ENCODE measurements around the gene VNN1. TPM values are rescaled to one million over a fixed set of nuclear protein-coding genes. Genes with fewer than 3 reads are reported as not detected.

The VNN1 gene
- total RNA-seq, 1 donor from 2014 or later, result not detected

DNA sequence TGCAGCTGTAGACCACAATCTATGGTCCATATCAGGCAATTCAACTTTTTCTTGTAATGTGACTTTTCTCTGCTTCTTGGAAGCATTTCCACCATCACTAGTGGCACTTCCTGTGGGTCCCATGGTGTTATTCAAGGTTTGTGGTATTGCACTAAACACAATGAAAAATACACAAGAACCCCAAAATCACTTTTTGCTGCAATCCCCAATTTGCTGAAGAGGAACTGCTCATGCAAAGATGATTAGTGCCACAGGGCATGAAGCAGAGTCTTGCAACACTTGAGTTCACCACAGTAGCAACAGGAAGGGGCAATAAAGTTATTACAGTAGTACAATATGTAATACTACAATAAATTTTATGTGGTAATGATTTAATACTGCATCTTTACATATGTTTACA lies 38.1 kb downstream of the VNN1 start:
- H3K27me3 Mint-ChIP-seq (ENCODE audit: unreplicated experiment), result peaks cover 25% of the 10 kb centered on the region
- no peaks in the 10 kb centered on the region for H3K4me1 Mint-ChIP-seq (ENCODE audit: unreplicated experiment)
- no peak for DNase-seq (ENCODE audit: extremely low spot score, unreplicated experiment)
- no peaks in the 10 kb centered on the region for H3K36me3 Mint-ChIP-seq (ENCODE audit: unreplicated experiment)
- TF ChIP-seq, protein P1, sequence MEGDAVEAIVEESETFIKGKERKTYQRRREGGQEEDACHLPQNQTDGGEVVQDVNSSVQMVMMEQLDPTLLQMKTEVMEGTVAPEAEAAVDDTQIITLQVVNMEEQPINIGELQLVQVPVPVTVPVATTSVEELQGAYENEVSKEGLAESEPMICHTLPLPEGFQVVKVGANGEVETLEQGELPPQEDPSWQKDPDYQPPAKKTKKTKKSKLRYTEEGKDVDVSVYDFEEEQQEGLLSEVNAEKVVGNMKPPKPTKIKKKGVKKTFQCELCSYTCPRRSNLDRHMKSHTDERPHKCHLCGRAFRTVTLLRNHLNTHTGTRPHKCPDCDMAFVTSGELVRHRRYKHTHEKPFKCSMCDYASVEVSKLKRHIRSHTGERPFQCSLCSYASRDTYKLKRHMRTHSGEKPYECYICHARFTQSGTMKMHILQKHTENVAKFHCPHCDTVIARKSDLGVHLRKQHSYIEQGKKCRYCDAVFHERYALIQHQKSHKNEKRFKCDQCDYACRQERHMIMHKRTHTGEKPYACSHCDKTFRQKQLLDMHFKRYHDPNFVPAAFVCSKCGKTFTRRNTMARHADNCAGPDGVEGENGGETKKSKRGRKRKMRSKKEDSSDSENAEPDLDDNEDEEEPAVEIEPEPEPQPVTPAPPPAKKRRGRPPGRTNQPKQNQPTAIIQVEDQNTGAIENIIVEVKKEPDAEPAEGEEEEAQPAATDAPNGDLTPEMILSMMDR (IDR thresholded peaks at IDR 0.05), result no peak
- no peak overlapping the region for H3K4me3 Mint-ChIP-seq (ENCODE audit: unreplicated experiment)
- H3K27ac Mint-ChIP-seq (ENCODE audit: unreplicated experiment), result no peak overlapping the region
- H3K9me3 Mint-ChIP-seq (ENCODE audit: unreplicated experiment), result no peaks in the 10 kb centered on the region

DNA sequence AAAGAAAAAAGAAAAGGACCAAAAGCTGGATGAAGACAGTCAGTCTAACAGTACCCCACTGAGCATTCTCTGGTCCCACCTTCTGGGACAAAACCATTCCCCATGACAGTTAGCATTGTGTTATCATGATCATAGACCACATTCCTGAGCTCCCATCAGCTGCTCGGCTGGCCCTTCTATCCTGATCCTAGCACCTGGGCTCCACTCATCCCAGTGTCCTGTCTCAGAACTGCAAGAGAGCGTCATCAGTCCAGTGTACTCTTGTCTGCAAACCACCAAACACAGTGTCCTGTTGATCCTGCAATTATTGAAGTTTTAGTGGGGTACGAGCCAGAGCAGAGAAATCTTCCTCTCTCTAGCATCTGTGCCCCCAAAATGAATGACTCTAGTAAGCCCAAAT lies 38.9 kb downstream of the VNN1 start:
- Mint-ChIP-seq H3K9me3 (ENCODE audit: unreplicated experiment) (no peaks in the 10 kb centered on the region), H3K36me3 (ENCODE audit: unreplicated experiment) (no peaks in the 10 kb centered on the region), H3K27ac (ENCODE audit: unreplicated experiment) (no peak overlapping the region), H3K4me1 (ENCODE audit: unreplicated experiment) (no peaks in the 10 kb centered on the region), H3K4me3 (ENCODE audit: unreplicated experiment) (no peak overlapping the region), H3K27me3 (ENCODE audit: unreplicated experiment) (peaks cover 25% of the 10 kb centered on the region)
- DNase-seq (ENCODE audit: extremely low spot score, unreplicated experiment), result no peak
- TF ChIP-seq, protein P1 (IDR thresholded peaks at IDR 0.05), result no peak

DNA sequence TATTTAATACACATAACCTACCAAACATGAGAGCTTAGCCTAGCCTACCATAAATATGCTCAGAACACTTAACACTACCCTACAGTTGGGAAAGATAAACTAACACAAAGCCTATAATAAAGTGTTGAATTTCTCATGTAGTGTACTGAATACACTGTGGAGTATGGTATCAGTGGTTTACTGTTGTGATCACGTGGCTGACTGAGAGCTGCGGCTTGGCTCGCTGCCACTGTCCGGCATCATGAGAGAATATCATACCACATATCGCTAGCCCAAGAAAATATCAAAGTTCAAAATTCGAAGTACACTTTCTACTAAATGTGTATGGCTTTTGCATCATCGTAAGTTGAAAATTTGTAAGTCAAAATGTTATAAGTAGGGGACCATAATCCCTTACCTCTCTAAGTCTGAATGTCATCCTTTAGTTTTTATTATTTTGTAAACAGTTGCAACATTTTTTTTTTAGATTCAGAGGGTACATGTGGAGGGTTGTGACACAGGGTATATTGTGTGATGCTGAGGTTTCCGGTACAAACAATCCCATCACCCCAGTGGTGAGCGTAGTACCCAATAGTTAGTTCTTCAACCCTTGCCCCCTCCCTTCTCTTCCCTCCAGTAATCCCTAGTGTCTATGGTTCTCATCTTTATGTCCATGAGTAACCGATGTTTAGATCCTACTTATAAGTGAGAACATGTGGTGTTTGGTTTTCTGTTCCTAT lies 40.3 kb downstream of the VNN1 start:
- H3K36me3 Mint-ChIP-seq (ENCODE audit: unreplicated experiment), result no peaks in the 10 kb centered on the region
- H3K4me3 Mint-ChIP-seq (ENCODE audit: unreplicated experiment), result no peak overlapping the region
- no peak overlapping the region for H3K27ac Mint-ChIP-seq (ENCODE audit: unreplicated experiment)
- no peak for DNase-seq (ENCODE audit: extremely low spot score, unreplicated experiment)
- H3K4me1 Mint-ChIP-seq (ENCODE audit: unreplicated experiment), result no peaks in the 10 kb centered on the region
- TF ChIP-seq, protein P1 (IDR thresholded peaks at IDR 0.05), result no peak
- H3K27me3 Mint-ChIP-seq (ENCODE audit: unreplicated experiment), result peaks cover 22% of the 10 kb centered on the region
- H3K9me3 Mint-ChIP-seq (ENCODE audit: unreplicated experiment), result no peaks in the 10 kb centered on the region

DNA sequence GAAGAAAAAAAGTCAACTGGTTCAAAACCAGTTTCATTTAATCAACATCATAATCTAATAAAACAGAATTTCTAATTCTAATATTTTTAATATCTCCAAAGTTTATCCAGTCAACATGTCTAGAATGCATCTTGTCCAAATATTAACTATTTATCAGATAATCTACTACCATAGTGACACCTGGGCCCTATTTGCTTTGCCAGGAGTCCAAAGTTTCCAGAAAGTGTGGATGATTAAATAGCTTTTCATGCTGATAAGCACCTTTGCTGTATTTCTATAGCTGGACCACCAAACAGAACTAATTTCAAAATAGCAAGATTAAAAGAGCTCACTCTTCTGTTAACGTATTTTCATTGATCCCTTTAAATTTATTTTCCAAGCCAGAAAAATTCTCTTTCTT lies 42.6 kb downstream of the VNN1 start:
- H3K4me1 Mint-ChIP-seq (ENCODE audit: unreplicated experiment), result no peaks in the 10 kb centered on the region
- TF ChIP-seq, protein P1 (IDR thresholded peaks at IDR 0.05), result no peak
- H3K27me3 Mint-ChIP-seq (ENCODE audit: unreplicated experiment), result peaks cover 23% of the 10 kb centered on the region
- no peak overlapping the region for H3K27ac Mint-ChIP-seq (ENCODE audit: unreplicated experiment)
- H3K4me3 Mint-ChIP-seq (ENCODE audit: unreplicated experiment), result no peak overlapping the region
- no peak for DNase-seq (ENCODE audit: extremely low spot score, unreplicated experiment)
- no peaks in the 10 kb centered on the region for H3K36me3 Mint-ChIP-seq (ENCODE audit: unreplicated experiment)
- H3K9me3 Mint-ChIP-seq (ENCODE audit: unreplicated experiment), result no peaks in the 10 kb centered on the region

DNA sequence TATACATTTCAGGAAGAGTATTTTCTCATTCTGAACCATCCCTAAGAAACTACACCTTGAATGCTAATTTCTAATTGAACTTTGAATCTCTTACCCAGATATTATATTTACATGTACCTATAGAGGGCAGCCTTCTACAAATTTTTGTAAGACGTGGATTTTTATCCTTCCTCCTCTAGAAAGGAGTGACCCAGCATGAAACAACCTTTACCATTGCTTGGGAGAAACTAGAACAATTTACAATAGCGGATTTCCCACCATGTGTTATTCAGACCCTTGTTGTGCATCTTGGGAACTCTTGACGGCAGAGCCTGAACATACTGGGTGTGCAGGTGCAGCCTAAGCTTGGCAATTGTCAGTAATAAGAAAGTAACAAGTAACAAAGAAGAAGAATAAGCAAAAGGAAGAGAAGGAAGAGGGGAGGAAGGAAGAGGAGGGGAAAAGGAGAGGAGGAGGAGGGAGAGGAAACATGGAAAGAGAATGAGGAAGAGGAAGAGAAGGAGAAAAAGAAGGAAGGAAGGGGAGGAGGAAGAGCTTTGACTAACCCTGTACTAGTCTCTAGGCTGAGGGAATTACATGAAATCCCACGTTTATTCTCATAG lies 44.1 kb downstream of the VNN1 start:
- peaks cover 22% of the 10 kb centered on the region for H3K27me3 Mint-ChIP-seq (ENCODE audit: unreplicated experiment)
- no peak overlapping the region for H3K4me3 Mint-ChIP-seq (ENCODE audit: unreplicated experiment)
- DNase-seq (ENCODE audit: extremely low spot score, unreplicated experiment), result no peak
- TF ChIP-seq, protein P1 (IDR thresholded peaks at IDR 0.05), result peak; percentile 63
- H3K4me1 Mint-ChIP-seq (ENCODE audit: unreplicated experiment), result no peaks in the 10 kb centered on the region
- H3K36me3 Mint-ChIP-seq (ENCODE audit: unreplicated experiment), result no peaks in the 10 kb centered on the region
- no peaks in the 10 kb centered on the region for H3K9me3 Mint-ChIP-seq (ENCODE audit: unreplicated experiment)
- no peak overlapping the region for H3K27ac Mint-ChIP-seq (ENCODE audit: unreplicated experiment)

All from osteocyte (in vitro differentiated cells).